ENCODE measurements around the gene CEP164. TPM values are rescaled to one million over a fixed set of nuclear protein-coding genes. Genes with fewer than 3 reads are reported as not detected.
"Not testable (repeated sequence)": the region's sequence is repeated elsewhere in the genome, so short reads cannot be mapped to it uniquely, and the experiment has no call there.

CEP164 gene
- total RNA-seq, 1 donor from 2014 or later = 11.7 TPM

DNA sequence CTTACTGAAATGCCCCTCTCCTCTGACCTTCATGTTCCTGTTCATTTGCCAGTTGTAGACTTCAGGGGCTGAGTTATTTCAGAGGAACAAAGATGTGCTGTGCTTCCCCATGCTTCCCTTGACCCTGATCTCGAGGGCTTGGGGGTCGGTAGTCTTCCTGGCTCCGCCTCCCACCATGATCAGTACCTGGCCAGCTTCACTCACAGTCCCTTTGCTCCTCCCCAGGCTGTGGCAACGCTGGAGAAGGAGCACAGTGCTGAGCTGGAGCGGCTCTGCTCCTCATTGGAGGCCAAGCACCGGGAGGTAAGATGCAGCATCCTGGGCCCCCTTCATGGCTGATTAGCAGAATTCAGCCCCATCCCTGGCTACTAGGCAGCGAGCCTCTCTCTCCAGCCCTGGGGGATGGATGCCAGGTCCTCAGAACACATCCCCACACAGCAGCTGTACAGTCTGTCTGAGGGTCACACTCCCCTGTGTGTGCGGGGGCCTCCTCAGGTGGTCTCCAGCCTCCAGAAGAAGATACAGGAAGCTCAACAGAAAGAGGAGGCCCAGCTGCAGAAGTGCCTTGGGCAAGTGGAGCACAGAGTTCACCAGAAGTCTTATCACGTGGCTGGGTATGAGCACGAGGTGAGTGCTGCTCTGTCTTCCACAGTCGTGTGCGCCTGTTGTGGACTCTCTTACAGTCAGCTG lies 64.5 kb downstream of the CEP164 start:
- no peak for ATAC-seq
- no peak for DNase-seq (ENCODE audit: low spot score)

- no peak for DNase-seq (ENCODE audit: low spot score)
- no peak for ATAC-seq
Measured at GRCh38 chr11:117392979-117393378, 65.3 kb downstream of the CEP164 start.

DNA sequence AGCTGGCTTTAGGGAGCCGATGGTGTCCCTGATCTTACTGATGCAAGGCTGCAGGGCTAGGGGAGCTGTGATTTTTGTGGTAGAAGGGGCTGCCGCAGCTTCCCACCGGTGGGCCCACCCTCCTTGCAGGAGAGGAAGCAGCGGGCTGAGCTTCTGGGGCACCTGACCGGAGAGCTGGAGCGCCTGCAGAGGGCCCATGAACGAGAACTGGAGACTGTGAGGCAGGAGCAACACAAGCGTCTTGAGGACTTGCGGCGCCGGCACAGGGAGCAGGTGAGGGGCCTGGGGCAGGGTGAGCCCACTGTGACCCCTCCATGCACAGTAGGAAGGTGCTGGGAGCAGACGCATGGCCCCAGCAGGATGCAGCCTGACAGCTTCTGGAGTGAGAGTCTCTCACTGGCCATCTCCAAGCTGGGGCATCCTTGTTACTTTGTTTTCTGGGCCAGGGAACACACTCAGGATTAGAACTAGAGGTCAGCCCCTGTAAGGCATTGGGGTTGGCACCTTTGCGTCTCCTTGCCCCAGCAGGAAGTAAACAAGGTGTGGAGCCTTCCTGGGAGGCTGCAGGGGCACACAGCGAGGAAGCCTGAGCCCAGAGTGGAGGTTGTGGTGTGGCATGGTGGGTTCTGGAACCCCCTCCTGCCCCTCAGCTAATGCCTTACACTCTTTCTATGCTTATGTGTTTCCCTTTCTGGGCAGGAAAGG lies 66.7 kb downstream of the CEP164 start:
- DNase-seq (ENCODE audit: low spot score) (no peak), ATAC-seq (no peak)

- ATAC-seq (peak; percentile 18), DNase-seq (ENCODE audit: low spot score) (no peak)
Measured at GRCh38 chr11:117395476-117395875, 67.8 kb downstream of the CEP164 start.

GRCh38 chr11:117396970-117397369 lies 69.3 kb downstream of the CEP164 start:
- no peak for DNase-seq (ENCODE audit: low spot score)
- no peak for ATAC-seq

GRCh38 chr11:117398618-117399017 lies 71.0 kb downstream of the CEP164 start:
- not testable (repeated sequence) for ATAC-seq; DNase-seq (ENCODE audit: low spot score)

DNA sequence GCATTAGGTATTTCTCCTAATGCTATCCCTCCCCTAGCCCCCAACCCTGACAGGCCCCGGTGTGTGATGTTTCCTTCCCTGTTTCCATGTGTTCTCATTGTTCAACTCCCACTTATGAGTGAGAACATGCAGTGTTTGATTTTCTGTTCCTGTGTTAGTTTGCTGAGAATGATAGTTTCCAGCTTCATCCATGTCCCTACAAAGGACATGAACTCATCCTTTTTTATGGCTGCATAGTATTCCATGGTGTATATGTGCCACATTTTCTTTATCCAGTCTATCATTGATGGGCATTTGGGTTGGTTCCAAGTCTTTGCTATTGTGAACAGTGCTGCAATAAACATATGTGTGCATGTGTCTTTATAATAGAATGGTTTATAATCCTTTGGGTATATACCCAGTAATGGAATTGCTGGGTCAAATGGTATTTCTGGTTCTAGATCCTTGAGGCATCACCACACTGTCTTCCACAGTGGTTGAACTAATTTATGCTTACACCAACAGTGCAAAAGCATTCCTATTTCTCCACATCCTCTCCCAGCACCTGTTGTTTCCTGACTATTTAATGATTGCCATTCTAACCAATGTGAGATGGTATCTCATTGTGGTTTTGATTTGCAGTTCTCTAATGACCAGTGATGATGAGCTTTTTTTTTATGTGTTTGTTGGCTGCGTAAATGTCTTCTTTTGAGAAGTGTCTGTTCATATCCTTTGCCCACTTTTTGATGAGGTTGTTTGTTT lies 71.6 kb downstream of the CEP164 start:
- not testable (repeated sequence) for DNase-seq (ENCODE audit: low spot score); ATAC-seq

DNA sequence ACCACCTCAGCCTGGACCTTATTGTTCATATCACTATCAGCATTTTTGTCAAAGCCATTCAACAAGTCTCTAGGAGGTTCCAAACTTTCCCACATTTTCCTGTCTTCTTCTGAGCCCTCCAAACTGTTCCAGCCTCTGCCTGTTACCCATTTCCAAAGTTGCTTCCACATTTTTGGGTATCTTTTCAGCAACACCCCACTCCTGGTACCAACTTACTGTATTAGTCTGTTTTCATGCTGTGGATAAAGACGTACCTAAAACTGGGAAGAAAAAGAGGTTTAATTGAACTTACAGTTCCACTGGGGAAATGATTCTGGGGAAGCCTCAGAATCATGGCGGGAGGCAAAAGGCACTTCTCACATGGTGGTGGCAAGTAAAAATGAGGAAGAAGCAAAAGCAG lies 78.2 kb downstream of the CEP164 start:
- DNase-seq (ENCODE audit: low spot score); ATAC-seq: not testable (repeated sequence)

DNA sequence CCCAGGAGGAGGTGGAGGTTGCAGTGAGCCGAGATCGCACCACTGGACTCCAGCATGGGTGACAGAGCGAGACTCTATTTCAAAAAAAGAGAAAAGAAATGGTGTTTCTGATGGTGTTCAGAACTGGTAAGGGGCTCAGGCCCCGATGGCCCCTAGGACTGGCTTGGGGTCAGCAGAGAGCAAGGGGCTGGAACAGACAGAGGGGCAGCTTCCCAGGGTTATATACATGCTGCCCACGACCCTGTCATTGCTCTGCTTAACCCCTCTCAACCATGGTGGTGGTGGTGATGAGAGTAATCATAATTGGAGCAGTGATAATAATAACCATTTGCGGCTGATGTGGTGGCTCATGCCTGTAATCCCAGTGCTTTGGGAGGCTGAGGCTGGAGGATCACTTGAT lies 79.4 kb downstream of the CEP164 start:
- ATAC-seq (no peak), DNase-seq (ENCODE audit: low spot score) (no peak)

- no peak for DNase-seq (ENCODE audit: low spot score)
Measured at GRCh38 chr11:117408356-117408755, 80.7 kb downstream of the CEP164 start.

DNA sequence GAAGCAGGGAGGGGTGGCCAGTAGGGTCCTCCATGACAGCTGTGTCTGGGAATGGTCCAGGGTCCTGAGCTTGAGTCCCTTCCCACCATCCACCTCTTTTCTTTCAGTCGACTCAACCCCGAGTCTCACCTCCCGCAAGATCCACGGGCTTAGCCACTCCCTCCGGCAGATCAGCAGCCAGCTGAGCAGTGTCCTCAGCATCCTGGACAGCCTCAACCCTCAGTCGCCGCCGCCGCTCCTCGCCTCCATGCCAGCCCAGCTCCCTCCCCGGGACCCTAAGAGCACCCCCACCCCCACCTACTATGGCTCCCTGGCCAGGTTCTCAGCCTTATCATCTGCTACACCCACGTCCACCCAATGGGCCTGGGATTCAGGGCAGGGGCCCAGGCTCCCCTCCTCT lies 81.9 kb downstream of the CEP164 start:
- no peak for DNase-seq (ENCODE audit: low spot score)
- no peak for ATAC-seq

More at GRCh38 chr11:117408356-117408755, 80.7 kb downstream of the CEP164 start:
- no peak for ATAC-seq

GRCh38 chr11:117410238-117410637 lies 82.6 kb downstream of the CEP164 start:
- no peak for DNase-seq (ENCODE audit: low spot score)
- ATAC-seq = no peak

- no peak for ATAC-seq
- DNase-seq (ENCODE audit: low spot score) = no peak
Measured at GRCh38 chr11:117410861-117411710, 83.4 kb downstream of the CEP164 start.

DNA sequence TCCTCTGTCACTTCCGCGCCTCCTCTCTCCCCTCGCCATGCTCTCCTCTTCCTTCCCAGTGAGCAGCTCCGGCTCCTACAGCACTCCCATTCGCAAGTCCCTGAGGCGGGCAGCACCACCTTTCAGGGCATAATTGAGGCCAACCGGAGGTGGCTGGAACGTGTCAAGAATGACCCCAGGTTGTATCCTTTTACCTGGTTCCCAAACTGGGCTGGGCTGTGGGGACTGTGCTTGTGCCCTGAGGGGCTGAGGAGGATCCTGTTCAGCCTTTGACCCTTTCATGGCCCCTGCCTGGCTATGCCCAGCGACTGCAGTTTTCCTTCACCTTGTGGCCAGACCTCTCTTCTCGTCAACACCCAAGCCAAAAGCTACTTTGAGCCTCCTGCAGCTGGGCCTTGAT lies 84.1 kb downstream of the CEP164 start:
- no peak for DNase-seq (ENCODE audit: low spot score)

DNA sequence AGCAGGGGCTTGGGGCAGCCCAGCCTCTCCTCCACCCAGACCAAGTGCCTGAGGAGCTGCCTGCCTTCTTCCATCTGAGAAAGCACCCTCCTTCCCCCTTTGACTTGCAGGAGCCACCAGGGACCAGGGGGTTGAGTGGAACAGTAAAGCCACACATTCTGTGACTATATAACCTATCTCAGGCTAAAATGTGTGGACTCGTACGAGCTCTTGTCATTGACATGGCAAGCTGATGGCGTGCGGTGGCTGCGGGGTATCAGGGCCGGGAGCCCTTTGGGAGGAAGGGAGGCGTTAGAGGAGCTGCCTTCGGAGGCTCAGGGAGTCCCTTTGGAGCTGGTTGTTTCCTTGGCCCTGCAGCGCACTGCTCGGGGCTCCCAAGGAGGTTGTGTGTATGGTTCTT lies 84.5 kb downstream of the CEP164 start:
- ATAC-seq (no peak), DNase-seq (ENCODE audit: low spot score) (no peak)

More for the DNA sequence above, 84.1 kb downstream of the CEP164 start:
- ATAC-seq = no peak

DNA sequence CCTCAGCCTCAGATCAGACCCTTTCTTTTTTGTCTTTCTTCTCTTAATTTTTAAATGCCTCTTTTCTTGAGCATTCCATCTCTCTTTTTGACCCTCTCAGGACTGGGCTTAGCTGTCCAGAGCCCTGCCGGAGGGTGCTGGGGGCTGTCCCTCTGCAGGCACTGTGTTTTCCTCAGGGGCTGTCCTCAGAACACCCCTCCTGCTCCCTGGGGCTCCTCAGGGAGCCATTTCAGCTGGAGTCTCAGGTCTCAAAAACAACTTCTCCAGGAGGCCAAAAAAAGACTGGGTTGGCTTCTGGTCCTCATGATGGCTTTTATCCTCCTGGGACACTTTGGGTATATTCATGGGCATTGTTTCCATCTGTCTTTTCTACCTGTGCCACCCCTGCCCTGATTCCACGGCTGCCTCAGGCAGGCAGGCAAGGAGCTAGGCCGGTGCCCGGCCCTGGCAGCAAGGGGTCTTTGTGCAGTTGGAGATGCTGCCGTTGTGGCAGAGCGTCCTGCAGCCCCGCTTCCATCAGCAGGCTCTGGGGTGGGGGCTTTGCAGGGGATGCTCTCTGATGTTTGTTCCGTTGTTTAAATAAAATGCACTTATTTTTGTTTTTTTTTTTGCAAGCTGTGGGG lies 85.1 kb downstream of the CEP164 start:
- ATAC-seq (no peak), DNase-seq (ENCODE audit: low spot score) (no peak)

- no peak for ATAC-seq
- no peak for DNase-seq (ENCODE audit: low spot score)
Measured at GRCh38 chr11:117413616-117414015, 86.0 kb downstream of the CEP164 start.

- DNase-seq (ENCODE audit: low spot score) = no peak
- ATAC-seq = no peak
Measured at GRCh38 chr11:117414724-117415123, 87.1 kb downstream of the CEP164 start.

DNA sequence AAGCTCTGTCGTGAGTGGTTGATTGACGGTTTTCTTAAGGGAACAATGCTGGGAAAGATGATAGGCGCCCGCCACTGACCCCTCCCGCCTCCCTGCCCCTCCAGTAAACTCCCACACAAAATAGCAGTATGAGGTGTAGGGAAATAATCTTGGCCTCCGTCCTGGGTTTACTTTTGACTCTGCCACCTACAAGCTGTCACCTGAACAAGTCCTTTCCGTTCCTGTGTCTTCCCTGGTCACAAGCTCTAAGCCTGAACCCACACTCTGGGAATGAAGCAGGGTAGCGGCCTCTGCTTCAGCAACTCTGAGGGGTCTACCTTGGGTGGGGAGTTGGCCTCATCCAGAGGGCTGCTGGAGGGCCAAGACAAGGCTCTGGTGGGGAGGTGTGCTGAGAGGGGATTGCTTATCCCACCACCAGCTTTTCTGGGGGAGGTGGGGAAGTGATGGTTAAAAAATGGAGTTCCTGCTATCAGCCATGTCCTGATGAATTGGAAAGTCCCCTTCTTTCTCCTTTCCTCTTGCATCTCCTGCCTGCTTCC lies 87.8 kb downstream of the CEP164 start:
- DNase-seq (ENCODE audit: low spot score) = no peak
- peak; percentile 53 for ATAC-seq

- DNase-seq (ENCODE audit: low spot score) (no peak), ATAC-seq (no peak)
Measured at GRCh38 chr11:117417342-117417741, 89.7 kb downstream of the CEP164 start.

All from left lobe of liver (tissue), 2 donors.